GM12865 (cell line): ENCODE results near the gene LRRK1.

Source experiments
- DNase-seq: peaks from one replicate; pipeline ENCODE4 v3.0.0; 2010; ENCODE audit warnings: low read depth
- H3K4me3 ChIP-seq: 2 replicates; pipeline ENCODE4 v1.5.1; 2011; ENCODE audit warnings: mild to moderate bottlenecking, low read depth, low read length, control low read depth
- CTCF ChIP-seq: IDR thresholded peaks from 2 replicates; pipeline ENCODE4 v1.5.1; 2011; ENCODE audit warnings: low read length, control low read depth, low read depth, inconsistent platforms; ENCODE audit not compliant: insufficient read depth; ENCODE audit errors: missing control alignments

Gene LRRK1

GRCh38 chr15:101028772-101029438 lies 109.7 kb downstream of the LRRK1 start:
- no peak for DNase-seq
- H3K4me3 ChIP-seq = no peak overlapping the region
- TF ChIP-seq CTCF = no peak

- no peak for TF ChIP-seq CTCF
- DNase-seq = no peak
- no peak overlapping the region for H3K4me3 ChIP-seq
These were observed 111.0 kb downstream of the LRRK1 start for GRCh38 chr15:101029971-101030661.

GRCh38 chr15:101031213-101031612 lies 112.1 kb downstream of the LRRK1 start:
- H3K4me3 ChIP-seq = no peak overlapping the region
- no peak for DNase-seq
- no peak for TF ChIP-seq CTCF

GRCh38 chr15:101033801-101034200 lies 114.6 kb downstream of the LRRK1 start:
- no peak for DNase-seq
- H3K4me3 ChIP-seq = no peak overlapping the region
- TF ChIP-seq CTCF = no peak

- no peak for TF ChIP-seq CTCF
- DNase-seq = peak; percentile 40
- no peak overlapping the region for H3K4me3 ChIP-seq
These were observed 116.5 kb downstream of the LRRK1 start for GRCh38 chr15:101035611-101036010.

- H3K4me3 ChIP-seq = no peak overlapping the region
- no peak for TF ChIP-seq CTCF
- DNase-seq = no peak
These were observed 117.0 kb downstream of the LRRK1 start for GRCh38 chr15:101036189-101036588.
